Psoas muscle (tissue), 8 donors: ENCODE data around the gene SHC3. TPM values are rescaled to one million over a fixed set of nuclear protein-coding genes. Genes with fewer than 3 reads are reported as not detected.

ENCODE experiments used
- ATAC-seq, 4 donors: fragments of 200-7000 bp; cut with Tn5 transposase; one replicate each; pipeline ENCODE4 v1.9.1; 2020; ENCODE audit warnings: moderate library complexity in 3 of 4, mild to moderate bottlenecking in 2 of 4
- DNase-seq, 2 donors: peaks; one replicate each; pipeline ENCODE4 v3.0.0-alpha.2; 2020
- H3K27ac ChIP-seq: fragments of 200-600 bp; one replicate; pipeline ENCODE4 v1.8.0; 2022
- H3K27me3 ChIP-seq, 3 donors: fragments of 200-600 bp in 1 of 3; one replicate each; pipeline versions ENCODE4 v1.6.1 to v1.8.0; 2013 to 2022; ENCODE audit warnings: low read length in 2 of 3, mild to moderate bottlenecking in 2 of 3, moderate library complexity in 1 of 3; ENCODE audit not compliant: insufficient read depth in 3 of 3
- H3K36me3 ChIP-seq, 2 donors: fragments of 200-600 bp in 1 of 2; one replicate each; pipeline versions ENCODE4 v1.6.1 to v1.8.0; 2013 to 2022; ENCODE audit warnings: low read depth in 1 of 2, mild to moderate bottlenecking in 1 of 2, moderate library complexity in 1 of 2; ENCODE audit not compliant: insufficient read depth in 1 of 2
- H3K4me1 ChIP-seq: fragments of 200-600 bp; one replicate; pipeline ENCODE4 v1.8.0; 2022
- H3K4me3 ChIP-seq: fragments of 200-600 bp; one replicate; pipeline ENCODE4 v1.8.0; 2022; ENCODE audit warnings: mild to moderate bottlenecking
- H3K9me3 ChIP-seq: fragments of 200-600 bp; one replicate; pipeline ENCODE4 v1.8.0; 2022
- WGBS, 3 donors: extraction: QIAGEN DNeasy Blood & Tissue Kit; methylation state at CpG; one replicate each; pipeline versions ENCODE4 v1.1.6 to v1.1.7; 2013; 5-methylcytosine and 5-hydroxymethylcytosine counted together
- intact Hi-C, 2 donors: fragments of 100-400 bp; cut with DNase I; formaldehyde crosslinking; loops; one replicate each; pipeline versions ENCODE4 v1.11.0 to v1.14.2; 2022
- polyA plus RNA-seq, 3 donors: library from polyadenylated mRNA; stranded (reverse); fragments of 200-250 nt; gene quantifications; one replicate each; pipeline ENCODE4 v1.2.3, GENCODE V29; 2013
- total RNA-seq, 4 donors: library from RNA; stranded (reverse); fragmentation: NEBNext Ultra II Directional in 2 of 4; extraction: Animal tissue kit (Norgen Biotek cat#: 25700) in 2 of 4; gene quantifications; one replicate each; pipeline versions ENCODE4 v1.2.1 to v1.2.4, GENCODE V29; 2021 to 2023
- TF ChIP-seq, protein P1 (sequence below): fragments of 200-600 bp; IDR thresholded peaks from one replicate; pipeline ENCODE4 v1.8.0; 2022; ENCODE audit warnings: antibody characterized with exemption
- donor health status: healthy with polysubstance abuse.
- donor health status: DM: no; HTN: no; CAD: no; lungs with moderate emphysema.
- donor health status: Bipolar disorder and iron deficiency.
- donor health status: healthy.
- donor health status: DM: yes; HTN: yes; CAD: no.
- donor health status: DM: no; HTN: no; CAD: no.
- donor health status: DM: no; HTN: no; CAD: no.
- donor health status: DM: yes; HTN: yes; CAD: no.

SHC3 gene
- total and polyA plus RNA-seq, 7 donors: 0.04 to 0.71 (median 0.20) TPM

GRCh38 chr9:88985616-88986015, 193.0 kb downstream of the SHC3 start:
- H3K27ac ChIP-seq: no peak overlapping the region
- ATAC-seq (no peak), DNase-seq (no peak)
- no peaks in the 10 kb centered on the region for H3K4me1 ChIP-seq
- H3K27me3 ChIP-seq: peaks cover 3 to 5% (median 3%) of the 10 kb centered on the region in 3 donors
- H3K9me3 ChIP-seq: no peaks in the 10 kb centered on the region
- intact Hi-C loops: no loop called here
- H3K4me3 ChIP-seq: no peak overlapping the region
- H3K36me3 ChIP-seq: no peaks in the 10 kb centered on the region
- TF ChIP-seq, protein P1, sequence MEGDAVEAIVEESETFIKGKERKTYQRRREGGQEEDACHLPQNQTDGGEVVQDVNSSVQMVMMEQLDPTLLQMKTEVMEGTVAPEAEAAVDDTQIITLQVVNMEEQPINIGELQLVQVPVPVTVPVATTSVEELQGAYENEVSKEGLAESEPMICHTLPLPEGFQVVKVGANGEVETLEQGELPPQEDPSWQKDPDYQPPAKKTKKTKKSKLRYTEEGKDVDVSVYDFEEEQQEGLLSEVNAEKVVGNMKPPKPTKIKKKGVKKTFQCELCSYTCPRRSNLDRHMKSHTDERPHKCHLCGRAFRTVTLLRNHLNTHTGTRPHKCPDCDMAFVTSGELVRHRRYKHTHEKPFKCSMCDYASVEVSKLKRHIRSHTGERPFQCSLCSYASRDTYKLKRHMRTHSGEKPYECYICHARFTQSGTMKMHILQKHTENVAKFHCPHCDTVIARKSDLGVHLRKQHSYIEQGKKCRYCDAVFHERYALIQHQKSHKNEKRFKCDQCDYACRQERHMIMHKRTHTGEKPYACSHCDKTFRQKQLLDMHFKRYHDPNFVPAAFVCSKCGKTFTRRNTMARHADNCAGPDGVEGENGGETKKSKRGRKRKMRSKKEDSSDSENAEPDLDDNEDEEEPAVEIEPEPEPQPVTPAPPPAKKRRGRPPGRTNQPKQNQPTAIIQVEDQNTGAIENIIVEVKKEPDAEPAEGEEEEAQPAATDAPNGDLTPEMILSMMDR: no peak
- WGBS, 3 donors: 73 to 81% (median 80%) methylated on average over 2 of the region's 2 CpGs

DNA sequence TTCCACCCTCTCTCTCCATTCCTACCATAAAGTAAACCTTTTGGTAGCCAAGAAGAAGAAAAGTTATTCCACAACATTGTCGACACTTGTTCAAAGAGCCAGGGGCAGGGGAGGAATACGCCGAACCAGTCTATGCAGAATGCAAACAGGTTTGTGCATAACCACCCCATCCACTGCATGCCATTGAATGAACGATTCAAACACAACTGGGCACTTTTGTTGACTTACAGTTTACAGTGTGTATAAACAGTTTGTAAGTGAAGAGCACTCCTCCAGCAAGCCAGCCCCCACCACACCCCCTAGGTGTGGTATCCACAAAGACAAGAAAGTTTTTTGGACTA, 194.1 kb downstream of the SHC3 start:
- Histone ChIP-seq H3K4me1 (no peaks in the 10 kb centered on the region), H3K36me3 (no peaks in the 10 kb centered on the region), H3K27ac (no peak overlapping the region), H3K4me3 (no peak overlapping the region), H3K27me3 (peaks cover 0 to 4% (median 3%) of the 10 kb centered on the region in 3 donors), H3K9me3 (no peaks in the 10 kb centered on the region)
- 89 to 94% (median 93%) methylated on average over 4 of the region's 4 CpGs for WGBS, 3 donors
- DNase-seq (no peak), ATAC-seq (no peak)
- TF ChIP-seq, protein P1: no peak
- intact Hi-C loops: no loop called here

DNA sequence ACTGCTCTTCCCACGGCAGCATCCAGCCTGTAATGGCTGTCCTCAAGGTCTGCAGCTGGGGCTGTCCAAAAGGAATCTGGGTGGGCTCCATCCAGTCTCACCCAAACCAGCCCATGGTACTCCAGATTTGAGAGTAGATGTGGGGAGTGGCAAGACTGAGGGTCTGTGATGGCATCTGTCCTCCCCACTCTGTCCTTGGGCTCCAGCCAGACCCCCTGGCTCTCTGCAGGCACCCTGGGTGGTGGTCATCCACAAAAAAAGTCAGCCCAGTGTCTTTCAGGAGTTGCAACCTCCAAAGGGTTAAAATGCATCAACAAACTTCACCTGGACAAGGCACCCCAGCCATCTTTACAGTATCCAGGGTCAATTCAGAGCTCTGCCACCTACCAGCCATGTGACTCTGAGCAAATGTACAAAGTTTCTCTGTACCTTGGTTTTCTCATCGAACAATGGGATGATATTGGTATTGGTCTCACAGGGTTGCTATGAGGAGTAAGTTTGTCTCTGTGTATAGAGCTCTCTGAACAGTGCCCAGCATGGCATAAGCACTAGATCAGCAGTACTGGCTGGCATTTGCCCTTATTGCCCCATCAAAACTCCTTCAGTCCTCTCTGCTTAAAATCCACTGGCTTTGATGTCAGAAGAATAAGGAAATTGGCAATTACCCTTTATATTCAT, 194.6 kb downstream of the SHC3 start:
- no peak overlapping the region for H3K27ac ChIP-seq
- 80 to 84% (median 82%) methylated on average over 2 of the region's 2 CpGs for WGBS, 3 donors
- DNase-seq (no peak), ATAC-seq (no peak)
- intact Hi-C loops: no loop called here
- H3K4me3 ChIP-seq: no peak overlapping the region
- H3K4me1 ChIP-seq: no peaks in the 10 kb centered on the region
- TF ChIP-seq, protein P1: no peak
- H3K36me3 ChIP-seq: no peaks in the 10 kb centered on the region
- H3K9me3 ChIP-seq: no peaks in the 10 kb centered on the region
- peaks cover 0 to 4% (median 3%) of the 10 kb centered on the region in 3 donors for H3K27me3 ChIP-seq

GRCh38 chr9:88980740-88981203, 197.8 kb downstream of the SHC3 start:
- H3K4me3 ChIP-seq: no peak overlapping the region
- intact Hi-C loops: no loop called here
- peaks cover 3 to 8% (median 4%) of the 10 kb centered on the region in 3 donors for H3K27me3 ChIP-seq
- 16 to 31% (median 25%) methylated on average over 1 of the region's 1 CpG for WGBS, 3 donors
- no peak for DNase-seq
- TF ChIP-seq, protein P1: no peak
- no peaks in the 10 kb centered on the region for H3K9me3 ChIP-seq
- H3K4me1 ChIP-seq: no peaks in the 10 kb centered on the region
- no peak overlapping the region for H3K27ac ChIP-seq
- no peak for ATAC-seq
- no peaks in the 10 kb centered on the region for H3K36me3 ChIP-seq

GRCh38 chr9:88979791-88980190, 198.8 kb downstream of the SHC3 start:
- WGBS, 3 donors: 96 to 98% (median 96%) methylated on average over 2 of the region's 2 CpGs
- Histone ChIP-seq H3K9me3 (no peaks in the 10 kb centered on the region), H3K36me3 (no peaks in the 10 kb centered on the region), H3K27ac (no peak overlapping the region), H3K4me1 (no peaks in the 10 kb centered on the region), H3K4me3 (no peak overlapping the region), H3K27me3 (peaks cover 0 to 8% (median 4%) of the 10 kb centered on the region in 3 donors)
- intact Hi-C loops: no loop called here
- DNase-seq (no peak), ATAC-seq (no peak)
- TF ChIP-seq, protein P1: no peak
